ENCODE data around the gene GALNT7.

DNA sequence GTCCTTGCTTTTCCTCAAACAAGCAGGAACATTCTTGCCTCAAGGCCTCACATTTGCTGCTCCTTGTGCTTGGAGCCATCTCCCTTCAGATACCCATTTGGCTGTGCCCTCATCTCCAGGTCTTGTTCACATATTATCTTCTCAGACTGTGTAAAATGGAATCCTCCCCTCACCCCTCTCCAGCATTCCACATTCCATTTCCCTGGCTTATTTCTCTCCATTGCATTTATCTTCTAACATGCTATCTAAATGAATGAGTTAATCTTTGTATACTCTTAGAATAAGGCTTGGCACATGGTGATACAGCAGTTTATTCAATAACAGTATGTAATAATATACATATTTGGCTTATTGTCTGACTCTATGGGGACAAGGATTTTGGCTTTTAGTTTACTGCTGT is 8.8 kb upstream of the GALNT7 start:
- TF ChIP-seq, protein P1, sequence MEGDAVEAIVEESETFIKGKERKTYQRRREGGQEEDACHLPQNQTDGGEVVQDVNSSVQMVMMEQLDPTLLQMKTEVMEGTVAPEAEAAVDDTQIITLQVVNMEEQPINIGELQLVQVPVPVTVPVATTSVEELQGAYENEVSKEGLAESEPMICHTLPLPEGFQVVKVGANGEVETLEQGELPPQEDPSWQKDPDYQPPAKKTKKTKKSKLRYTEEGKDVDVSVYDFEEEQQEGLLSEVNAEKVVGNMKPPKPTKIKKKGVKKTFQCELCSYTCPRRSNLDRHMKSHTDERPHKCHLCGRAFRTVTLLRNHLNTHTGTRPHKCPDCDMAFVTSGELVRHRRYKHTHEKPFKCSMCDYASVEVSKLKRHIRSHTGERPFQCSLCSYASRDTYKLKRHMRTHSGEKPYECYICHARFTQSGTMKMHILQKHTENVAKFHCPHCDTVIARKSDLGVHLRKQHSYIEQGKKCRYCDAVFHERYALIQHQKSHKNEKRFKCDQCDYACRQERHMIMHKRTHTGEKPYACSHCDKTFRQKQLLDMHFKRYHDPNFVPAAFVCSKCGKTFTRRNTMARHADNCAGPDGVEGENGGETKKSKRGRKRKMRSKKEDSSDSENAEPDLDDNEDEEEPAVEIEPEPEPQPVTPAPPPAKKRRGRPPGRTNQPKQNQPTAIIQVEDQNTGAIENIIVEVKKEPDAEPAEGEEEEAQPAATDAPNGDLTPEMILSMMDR (IDR thresholded peaks at IDR 0.05; ENCODE audit: poor library complexity, severe bottlenecking) = no peak
- TF ChIP-seq TAF1 (IDR thresholded peaks at IDR 0.05; ENCODE audit: low read depth) = no peak

All from neural cell (in vitro differentiated cells).